IPS DF 6.9 (cell line): Measurements from ENCODE around the gene AKAP14.

Source experiments
- DNase-seq: peaks from one replicate; pipeline ENCODE4 v3.0.0-alpha.2; 2013; ENCODE audit warnings: low read depth, low spot score
- H3K27ac ChIP-seq: one replicate; pipeline ENCODE4 v1.5.1; 2013; ENCODE audit warnings: low read length, control low read depth
- H3K27me3 ChIP-seq: 2 replicates; pipeline ENCODE4 v1.6.1; 2013; ENCODE audit warnings: mild to moderate bottlenecking, low read length; ENCODE audit not compliant: control insufficient read depth, insufficient read depth
- H3K36me3 ChIP-seq: 2 replicates; pipeline ENCODE4 v1.6.1; 2013; ENCODE audit warnings: low read length; ENCODE audit not compliant: control insufficient read depth, insufficient read depth
- H3K4me1 ChIP-seq: 2 replicates; pipeline ENCODE4 v1.6.1; 2013; ENCODE audit warnings: low read length; ENCODE audit not compliant: control insufficient read depth, insufficient read depth
- H3K4me3 ChIP-seq: 2 replicates; pipeline ENCODE4 v1.5.1; 2013; ENCODE audit warnings: mild to moderate bottlenecking, low read length
- H3K9me3 ChIP-seq: 2 replicates; pipeline ENCODE4 v1.6.1; 2013; ENCODE audit warnings: low read length, inconsistent platforms; ENCODE audit not compliant: control insufficient read depth, insufficient read depth
- WGBS: extraction: QIAGEN DNeasy Blood & Tissue Kit; methylation state at CpG from one replicate; pipeline ENCODE4 v1.1.7; 2013; ENCODE audit warnings: mixed read lengths, missing lambda C conversion rate; ENCODE audit not compliant: insufficient read length, insufficient coverage; 5-methylcytosine and 5-hydroxymethylcytosine counted together

Gene AKAP14

GRCh38 chrX:119895843-119896326 is at the start of gene AKAP14:
TSS of gene AKAP14 (plus strand) at chrX:119895893. CDS start at chrX:119903224, 7,331 bp downstream.
- Histone ChIP-seq H3K4me1 (no peaks in the 10 kb centered on the region), H3K4me3 (no peak within 1 kb of the TSS), H3K9me3 (no peaks in the 10 kb centered on the region), H3K27me3 (no peaks in the 10 kb centered on the region), H3K36me3 (no peaks in the 10 kb centered on the region), H3K27ac (no peak within 1 kb of the TSS)
- WGBS = no CpG with 5 or more reads among the region's 4 CpGs
- no peak for DNase-seq

DNA sequence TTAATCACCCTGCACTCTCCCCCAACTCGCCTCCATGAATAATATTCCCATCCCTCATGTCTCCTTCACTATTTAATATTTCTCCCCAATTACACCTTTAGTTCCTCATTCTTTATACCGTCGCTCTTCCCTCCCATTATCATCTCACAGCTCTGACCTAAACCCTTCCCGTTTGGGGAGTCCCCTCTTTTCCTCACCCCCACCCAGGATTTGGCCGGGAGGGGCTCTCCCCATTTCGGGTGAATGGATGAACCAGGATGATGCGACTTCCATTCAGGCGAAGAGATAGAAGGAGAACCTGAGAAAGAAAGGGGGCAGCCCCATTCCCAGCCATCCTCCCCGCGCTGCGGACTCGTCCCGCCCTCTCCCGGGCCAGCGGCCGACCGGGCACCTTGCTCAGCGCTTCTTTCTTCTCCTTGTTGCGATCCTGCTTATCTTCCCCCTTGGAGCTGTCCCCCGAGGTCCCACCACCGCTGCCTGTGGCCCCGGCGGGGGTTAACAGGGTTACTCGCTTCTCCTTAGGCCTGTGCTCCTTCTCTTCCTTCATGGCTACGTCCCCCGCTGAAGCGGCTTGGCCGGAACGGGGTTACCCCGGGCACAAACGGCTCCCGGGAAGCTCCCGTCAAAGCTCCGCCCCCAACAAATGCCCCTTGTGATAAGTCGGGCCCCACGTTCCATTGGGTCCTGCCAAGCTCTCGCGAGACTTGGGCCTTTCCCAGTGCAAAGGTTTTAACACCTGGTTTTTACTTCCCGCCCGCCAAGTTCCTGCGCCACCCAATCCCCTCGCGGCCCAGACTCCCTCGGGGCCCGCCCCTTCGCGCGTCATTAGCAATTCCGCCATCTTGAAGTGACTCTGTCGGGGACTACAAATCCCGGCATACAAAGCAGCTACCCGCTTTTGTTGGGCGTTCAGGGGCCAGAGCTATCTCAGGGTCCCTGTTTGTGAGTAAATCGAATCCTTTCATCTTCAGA is 43.0 kb upstream of the AKAP14 start, which contains the start of gene UPF3B:
UPF3B (minus strand) TSS at position 582 of the 972 bp plus-strand sequence; CDS start at position 547, 35 bp downstream.
- no peaks in the 10 kb centered on the region for H3K9me3 ChIP-seq
- peak within 1 kb of the TSS; percentile 97; the same call in 1 of the 2 replicates for H3K4me3 ChIP-seq
- no peaks in the 10 kb centered on the region for H3K4me1 ChIP-seq
- DNase-seq = peak; percentile 85
- H3K27me3 ChIP-seq = no peaks in the 10 kb centered on the region
- H3K36me3 ChIP-seq = no peaks in the 10 kb centered on the region
- no peak within 1 kb of the TSS for H3K27ac ChIP-seq
- WGBS = 100% methylated on average over 2 of the region's 54 CpGs

GRCh38 chrX:119853444-119853843 is 42.2 kb upstream of the AKAP14 start:
- Histone ChIP-seq H3K27me3 (no peaks in the 10 kb centered on the region), H3K4me3 (no peak overlapping the region; the same call in 1 of the 2 replicates), H3K36me3 (no peaks in the 10 kb centered on the region), H3K4me1 (no peaks in the 10 kb centered on the region), H3K27ac (no peak overlapping the region), H3K9me3 (no peaks in the 10 kb centered on the region)
- DNase-seq = no peak
- WGBS = no CpG with 5 or more reads among the region's 10 CpGs

DNA sequence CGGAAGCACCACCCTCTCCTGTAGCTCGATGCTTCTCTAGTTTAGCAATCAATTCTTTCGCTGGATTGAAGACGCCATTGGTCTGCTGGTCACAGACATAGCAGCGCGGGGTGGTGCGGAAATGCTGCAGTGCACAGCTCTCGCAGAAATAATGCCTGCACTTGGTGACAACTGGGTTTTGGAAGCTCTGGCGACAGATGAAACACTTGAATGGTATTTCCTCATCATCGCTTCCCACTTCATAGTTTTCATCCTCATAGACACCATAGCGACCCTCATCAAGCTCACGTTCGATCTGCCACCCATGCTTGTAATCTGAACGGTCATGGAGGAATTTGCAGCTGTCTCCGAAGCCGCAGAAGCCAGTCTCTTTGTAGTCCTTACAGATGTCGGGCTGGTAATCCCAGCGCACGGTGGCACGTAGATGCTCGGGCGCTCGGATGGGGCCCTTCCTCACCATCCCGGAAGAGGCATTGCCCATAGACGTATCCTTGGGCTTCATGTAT is 25.0 kb upstream of the AKAP14 start:
- H3K4me1 ChIP-seq = no peaks in the 10 kb centered on the region
- H3K9me3 ChIP-seq = no peaks in the 10 kb centered on the region
- DNase-seq = no peak
- H3K4me3 ChIP-seq = peak overlapping the region; percentile 97; the same call in 1 of the 2 replicates
- no peaks in the 10 kb centered on the region for H3K36me3 ChIP-seq
- no peaks in the 10 kb centered on the region for H3K27me3 ChIP-seq
- no CpG with 5 or more reads among the region's 25 CpGs for WGBS
- H3K27ac ChIP-seq = no peak overlapping the region

DNA sequence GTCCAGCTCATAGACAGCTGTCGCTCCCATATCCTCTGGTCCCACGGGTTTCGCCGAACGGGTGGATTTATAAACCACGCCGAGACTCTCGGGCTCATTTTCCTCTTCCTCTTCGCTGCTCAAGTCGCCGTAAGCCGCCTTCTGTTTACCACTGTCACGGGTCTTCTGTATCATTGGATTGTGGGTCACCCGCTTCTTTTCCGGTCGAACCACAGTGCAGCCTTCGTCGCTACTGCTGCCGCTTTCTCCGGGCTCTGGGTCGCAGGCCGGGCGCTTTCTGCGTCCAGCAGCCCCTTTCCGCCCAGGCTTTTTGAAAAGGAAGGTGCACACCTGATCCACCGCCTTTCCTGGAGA is 24.5 kb upstream of the AKAP14 start:
- peak overlapping the region; percentile 97 for H3K4me3 ChIP-seq
- no peak overlapping the region for H3K27ac ChIP-seq

DNA sequence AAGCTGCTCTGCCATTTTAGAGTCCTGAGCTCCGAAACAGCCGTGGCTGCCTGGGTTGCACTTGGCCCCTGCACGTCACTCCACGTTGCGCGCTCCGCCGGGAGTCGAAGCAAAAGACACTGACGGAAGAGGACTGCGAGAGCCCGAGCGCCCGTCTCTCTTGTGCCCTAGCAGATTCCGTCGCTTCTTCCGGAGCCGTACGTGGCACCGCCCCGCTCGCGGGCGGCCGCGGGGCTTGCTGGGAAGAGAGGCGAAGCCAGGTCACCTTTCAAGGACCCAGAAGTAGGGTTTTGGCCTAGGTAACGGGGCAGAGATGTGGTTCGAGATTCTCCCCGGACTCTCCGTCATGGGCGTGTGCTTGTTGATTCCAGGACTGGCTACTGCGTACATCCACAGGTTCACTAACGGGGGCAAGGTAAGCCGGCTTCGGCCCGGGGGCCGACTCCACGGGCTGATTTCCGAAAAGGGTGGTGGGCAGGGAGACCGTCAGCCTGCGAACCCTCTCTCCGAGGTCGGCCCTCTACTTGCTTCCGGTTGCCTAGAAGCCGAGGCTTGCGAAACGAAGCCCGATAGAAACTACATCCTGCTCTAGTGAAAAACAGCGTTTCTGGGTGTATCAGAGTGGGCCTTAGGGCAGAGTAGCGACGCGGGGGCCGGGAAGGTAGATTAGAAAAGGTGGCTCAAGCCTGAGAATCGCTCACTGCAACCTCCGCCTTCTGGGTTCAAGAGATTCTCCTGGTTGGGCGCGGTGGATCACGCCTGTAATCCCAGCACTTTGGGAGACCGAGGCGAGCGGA is 23.9 kb upstream of the AKAP14 start, which contains the start of the genes NDUFA1 and RNF113A:
NDUFA1 (plus strand) TSS at position 234 of the 797 bp plus-strand sequence; CDS start at position 314, 80 bp downstream.
RNF113A (minus strand) TSS at position 135 of the 797 bp plus-strand sequence; CDS start at position 15, 120 bp downstream.
- H3K27ac ChIP-seq = no peak within 1 kb of the TSS
- H3K36me3 ChIP-seq = no peaks in the 10 kb centered on the region
- peak within 1 kb of the TSS; percentile 97 for H3K4me3 ChIP-seq
- no peaks in the 10 kb centered on the region for H3K27me3 ChIP-seq
- no peaks in the 10 kb centered on the region for H3K9me3 ChIP-seq
- no peak for DNase-seq
- no CpG with 5 or more reads among the region's 62 CpGs for WGBS
- no peaks in the 10 kb centered on the region for H3K4me1 ChIP-seq

More for the DNA sequence above, 24.5 kb upstream of the AKAP14 start:
- DNase-seq = no peak
- no CpG with 5 or more reads among the region's 26 CpGs for WGBS
- Histone ChIP-seq H3K36me3 (no peaks in the 10 kb centered on the region), H3K4me1 (no peaks in the 10 kb centered on the region), H3K9me3 (no peaks in the 10 kb centered on the region), H3K27me3 (no peaks in the 10 kb centered on the region)

DNA sequence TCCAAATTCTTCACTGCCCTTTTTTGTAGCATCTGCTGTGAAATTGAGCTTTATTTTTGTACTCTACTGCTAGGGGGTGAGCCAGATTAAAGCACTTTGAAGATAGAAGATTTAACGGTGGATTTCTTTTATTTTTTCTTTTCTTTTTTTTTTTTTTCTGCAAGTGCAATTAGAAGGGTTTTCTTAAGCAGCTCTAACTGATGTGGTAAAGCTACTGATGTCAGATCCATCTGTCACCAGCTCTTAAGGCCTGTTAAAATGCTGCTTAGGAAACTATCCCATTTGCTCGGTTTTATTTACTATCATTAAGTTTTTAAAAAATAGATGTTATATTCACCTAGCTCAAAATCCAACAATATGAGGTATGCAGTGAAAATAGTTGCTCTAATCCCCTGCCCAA is 17.0 kb upstream of the AKAP14 start:
- Histone ChIP-seq H3K9me3 (no peaks in the 10 kb centered on the region), H3K4me1 (no peaks in the 10 kb centered on the region), H3K27ac (no peak overlapping the region), H3K27me3 (no peaks in the 10 kb centered on the region), H3K4me3 (no peak overlapping the region), H3K36me3 (no peaks in the 10 kb centered on the region)
- no CpG with 5 or more reads among the region's 2 CpGs for whole genome bisulfite sequencing
- DNase-seq = no peak

GRCh38 chrX:119880076-119880475 is 15.6 kb upstream of the AKAP14 start:
- H3K27me3 ChIP-seq = no peaks in the 10 kb centered on the region
- H3K4me1 ChIP-seq = no peaks in the 10 kb centered on the region
- no peaks in the 10 kb centered on the region for H3K36me3 ChIP-seq
- no CpG with 5 or more reads among the region's 5 CpGs for WGBS
- H3K9me3 ChIP-seq = no peaks in the 10 kb centered on the region
- no peak overlapping the region for H3K4me3 ChIP-seq
- H3K27ac ChIP-seq = no peak overlapping the region
- DNase-seq = no peak

GRCh38 chrX:119880552-119881437 is 14.9 kb upstream of the AKAP14 start:
- no peaks in the 10 kb centered on the region for H3K9me3 ChIP-seq
- WGBS = no CpG with 5 or more reads among the region's 11 CpGs
- no peaks in the 10 kb centered on the region for H3K27me3 ChIP-seq
- H3K27ac ChIP-seq = no peak overlapping the region
- H3K36me3 ChIP-seq = no peaks in the 10 kb centered on the region
- no peak for DNase-seq
- H3K4me1 ChIP-seq = no peaks in the 10 kb centered on the region
- H3K4me3 ChIP-seq = no peak overlapping the region
